ENCODE measurements around the gene HOXA9.

The HOXA9 gene

DNA sequence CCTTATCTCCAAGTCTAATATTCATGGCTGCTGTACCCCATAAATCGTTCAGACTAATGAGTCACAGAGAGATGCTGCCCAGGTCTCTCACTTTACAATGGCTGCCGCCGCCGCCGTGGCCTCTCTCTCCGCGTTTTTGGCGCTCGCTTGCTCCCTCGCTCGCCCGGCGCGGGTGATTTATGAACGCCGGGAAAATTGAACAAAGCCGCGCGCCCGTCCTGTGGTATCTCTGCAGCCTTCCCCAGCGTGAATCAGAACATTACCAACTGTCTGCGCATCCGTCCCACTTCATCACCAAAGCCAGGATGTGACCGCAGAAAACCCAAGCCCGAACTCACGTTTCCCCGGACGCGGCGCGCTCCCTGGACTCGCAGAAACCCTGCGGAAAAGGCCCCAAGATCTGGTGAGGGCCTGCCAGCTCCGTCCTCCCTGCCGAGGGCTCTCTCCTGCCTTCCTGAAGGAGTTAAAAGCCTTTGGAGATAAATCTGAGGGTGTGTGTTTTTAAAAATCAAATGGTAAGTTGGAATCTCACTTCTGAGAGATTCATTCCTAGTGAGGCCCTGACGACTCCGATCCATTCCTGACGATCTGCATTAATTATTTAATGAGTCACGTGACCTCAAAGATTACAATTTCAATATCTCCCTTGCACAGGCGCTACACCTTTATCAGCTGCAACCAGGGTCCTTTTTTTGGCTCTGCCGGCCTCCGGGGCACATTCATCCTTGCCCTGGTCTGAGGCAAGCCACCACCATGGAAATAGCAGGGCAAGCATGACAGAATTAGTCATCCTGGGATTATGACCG, 41.0 kb downstream of the HOXA9 start:
- DNase-seq: no peak

DNA sequence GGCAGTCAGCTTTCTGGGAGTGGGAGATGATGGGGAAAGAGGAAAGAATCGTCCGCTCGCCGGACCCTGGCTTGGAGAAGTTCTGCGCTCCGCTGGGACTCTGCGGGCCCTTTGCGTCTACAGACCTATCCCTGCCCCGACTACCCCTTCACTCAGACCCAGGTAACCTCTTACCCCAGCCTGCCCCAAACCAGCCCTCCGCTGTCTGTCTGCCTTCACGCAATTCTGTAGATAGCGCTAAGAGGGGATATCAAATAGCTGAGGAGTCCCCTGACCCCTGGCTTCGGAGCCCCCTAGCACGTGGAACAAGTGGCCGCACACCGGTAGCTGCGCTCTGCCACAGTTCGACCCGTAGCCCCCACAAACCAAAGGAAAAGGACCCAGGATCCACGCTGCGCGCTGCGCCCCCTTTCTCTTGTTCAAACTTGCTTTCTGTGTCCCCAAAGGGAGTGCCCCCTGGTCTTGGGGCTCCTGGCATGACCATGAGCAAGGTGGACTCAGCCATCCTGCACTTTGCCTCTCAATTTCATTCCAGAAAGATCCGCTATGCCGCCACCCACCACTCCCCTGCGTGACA, 41.8 kb downstream of the HOXA9 start:
- DNase-seq: no peak

DNA sequence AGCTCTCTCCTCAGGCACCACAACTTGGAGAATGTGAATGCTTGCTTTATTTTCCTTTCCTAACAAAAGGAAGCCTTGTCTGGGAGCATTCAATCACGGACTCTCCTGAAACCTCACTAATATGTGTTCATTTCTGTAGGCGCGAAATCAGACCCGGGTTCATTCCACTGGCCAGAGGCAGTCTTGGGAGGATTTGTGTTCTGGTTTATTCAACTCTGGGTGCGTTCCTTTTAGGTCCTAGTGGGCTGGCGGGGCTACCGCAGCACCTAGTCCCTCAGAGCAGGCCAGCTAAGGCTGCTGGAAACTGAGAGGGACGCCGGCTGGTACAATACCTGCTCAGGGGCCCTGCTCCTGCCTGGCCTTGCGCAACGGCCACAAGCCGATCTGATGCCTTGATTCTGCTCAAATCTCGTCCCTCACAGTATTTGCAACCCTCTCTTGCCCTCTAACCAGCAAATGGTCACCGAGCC, 42.3 kb downstream of the HOXA9 start:
- no peak for DNase-seq

DNA sequence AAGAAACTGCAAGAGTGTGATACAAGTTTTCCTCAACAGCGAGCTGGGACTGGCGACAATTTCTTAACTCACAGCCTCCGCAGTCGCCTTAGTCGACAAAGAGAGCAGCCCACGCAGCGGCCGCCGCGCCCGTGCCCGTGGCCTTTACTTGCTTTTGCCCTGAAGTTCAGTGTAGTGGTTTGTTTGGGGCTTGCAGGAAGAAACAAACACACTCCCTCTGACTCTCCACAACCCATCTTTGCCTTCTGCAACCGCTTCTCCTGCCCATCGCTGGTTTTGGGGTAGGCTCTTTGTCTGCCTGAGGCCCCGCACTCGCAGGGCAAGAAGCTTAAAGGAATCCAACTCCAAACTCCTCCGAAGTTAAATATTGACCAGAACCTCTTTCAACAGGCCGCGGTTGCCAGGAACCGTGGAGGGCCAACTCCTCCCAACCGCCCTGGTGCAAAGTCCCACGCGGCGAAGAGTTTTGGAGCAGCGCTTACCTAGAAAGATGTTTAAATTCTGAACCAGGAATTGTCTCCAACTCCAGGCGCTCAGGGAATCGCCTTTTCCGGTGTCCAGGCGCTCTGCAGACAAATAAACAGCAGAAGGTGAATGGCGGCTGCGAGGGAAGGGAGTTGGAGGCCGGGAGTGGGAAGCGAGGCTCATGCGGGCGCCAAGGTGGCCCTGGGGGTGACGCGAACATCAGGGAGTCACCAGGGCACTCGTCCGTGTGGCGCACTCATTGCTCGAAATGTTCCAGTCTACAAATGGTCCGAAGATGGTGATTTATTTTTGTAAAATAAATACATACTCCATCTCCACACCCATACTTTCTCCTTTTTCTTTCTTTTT, 43.0 kb downstream of the HOXA9 start:
- no peak for DNase-seq

DNA sequence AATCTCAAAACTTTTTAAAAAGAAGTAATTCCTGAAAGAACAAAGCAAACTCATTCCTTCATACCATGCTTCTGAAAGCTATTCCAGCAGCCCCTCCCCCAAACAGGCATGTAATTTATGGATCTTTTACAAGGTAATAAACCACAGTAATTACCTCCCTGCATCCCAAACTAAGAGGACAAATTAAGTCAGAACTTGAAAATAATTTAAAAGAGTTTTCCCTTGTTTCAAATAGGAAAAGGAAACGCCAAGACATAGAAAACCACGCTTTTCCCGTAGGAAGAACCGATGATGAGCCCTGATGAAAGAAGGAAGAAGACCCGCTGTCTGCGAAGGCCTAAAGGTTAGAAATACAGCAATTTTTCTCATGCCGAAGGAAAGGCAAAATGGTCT, 43.7 kb downstream of the HOXA9 start:
- no peak for DNase-seq

DNA sequence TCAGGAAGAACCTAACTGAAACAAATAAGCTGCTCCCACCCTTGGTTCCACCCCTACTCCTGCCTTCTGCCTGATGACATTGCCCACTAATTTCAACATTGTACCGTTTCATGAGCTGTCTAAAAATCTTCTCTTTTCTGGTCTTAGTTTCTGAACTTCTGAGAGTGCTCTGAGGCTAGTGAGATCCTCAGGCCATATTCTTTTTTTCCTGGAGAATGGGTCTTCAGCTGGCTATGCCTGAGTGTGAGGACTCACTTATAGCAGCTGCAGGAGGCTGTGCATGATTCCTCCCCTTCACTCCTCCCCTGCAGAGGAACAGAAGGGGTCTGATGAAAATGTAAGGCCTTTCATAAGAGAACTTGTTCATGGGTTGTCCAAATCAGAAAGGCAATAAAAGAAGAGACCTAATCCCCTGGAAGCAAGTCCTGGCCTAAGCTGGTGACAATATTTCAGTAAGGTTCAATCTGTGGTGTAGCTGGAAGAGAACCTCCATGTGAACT, 45.9 kb downstream of the HOXA9 start:
- DNase-seq: no peak

DNA sequence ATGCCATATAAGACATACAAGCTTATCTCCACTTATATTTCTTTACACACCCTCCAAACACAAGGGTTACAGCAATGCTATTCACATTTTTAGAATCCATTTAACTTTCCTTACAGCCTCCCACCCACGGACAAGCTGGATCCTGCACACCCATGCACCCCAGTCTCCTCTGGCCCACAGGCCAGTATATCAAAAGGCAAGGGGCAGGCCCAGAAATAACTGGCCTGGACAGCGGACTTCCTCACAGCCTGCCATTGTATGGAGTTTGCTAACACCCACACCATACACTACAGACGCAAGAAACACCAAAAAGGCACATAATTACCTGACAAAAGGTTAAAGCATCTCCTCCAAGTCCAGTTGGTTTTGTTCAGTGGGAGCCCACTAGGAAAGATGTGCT, 46.8 kb downstream of the HOXA9 start:
- DNase-seq: no peak

DNA sequence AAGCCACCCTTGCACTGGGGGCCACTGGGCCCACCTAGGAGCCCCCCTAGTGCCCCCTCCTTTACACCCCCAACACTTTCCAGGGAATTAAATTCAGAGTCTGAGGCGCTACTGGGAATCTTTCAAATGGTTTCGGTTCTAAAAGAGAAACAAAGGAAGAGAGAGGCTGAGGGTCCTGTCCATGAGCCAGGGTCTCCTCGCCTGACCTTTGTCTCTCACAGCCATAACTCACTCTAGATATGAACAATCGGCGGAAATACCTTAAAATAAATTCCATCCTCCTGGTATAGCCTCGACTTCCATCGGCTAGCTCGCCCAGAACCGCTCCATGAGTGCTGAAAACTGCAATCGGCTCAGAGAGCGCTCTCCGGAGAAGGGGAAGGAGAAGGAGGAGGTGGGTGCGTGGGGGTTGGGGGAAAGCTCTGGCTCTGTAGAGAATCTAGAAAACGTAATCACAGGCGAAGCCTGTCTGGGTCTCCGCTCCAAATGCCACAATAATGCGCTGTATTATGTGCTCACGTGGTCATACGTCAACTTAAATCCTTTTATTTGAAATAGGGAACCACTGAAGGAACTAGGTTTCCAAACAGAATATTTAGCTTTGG, 47.3 kb downstream of the HOXA9 start:
- no peak for DNase-seq

DNA sequence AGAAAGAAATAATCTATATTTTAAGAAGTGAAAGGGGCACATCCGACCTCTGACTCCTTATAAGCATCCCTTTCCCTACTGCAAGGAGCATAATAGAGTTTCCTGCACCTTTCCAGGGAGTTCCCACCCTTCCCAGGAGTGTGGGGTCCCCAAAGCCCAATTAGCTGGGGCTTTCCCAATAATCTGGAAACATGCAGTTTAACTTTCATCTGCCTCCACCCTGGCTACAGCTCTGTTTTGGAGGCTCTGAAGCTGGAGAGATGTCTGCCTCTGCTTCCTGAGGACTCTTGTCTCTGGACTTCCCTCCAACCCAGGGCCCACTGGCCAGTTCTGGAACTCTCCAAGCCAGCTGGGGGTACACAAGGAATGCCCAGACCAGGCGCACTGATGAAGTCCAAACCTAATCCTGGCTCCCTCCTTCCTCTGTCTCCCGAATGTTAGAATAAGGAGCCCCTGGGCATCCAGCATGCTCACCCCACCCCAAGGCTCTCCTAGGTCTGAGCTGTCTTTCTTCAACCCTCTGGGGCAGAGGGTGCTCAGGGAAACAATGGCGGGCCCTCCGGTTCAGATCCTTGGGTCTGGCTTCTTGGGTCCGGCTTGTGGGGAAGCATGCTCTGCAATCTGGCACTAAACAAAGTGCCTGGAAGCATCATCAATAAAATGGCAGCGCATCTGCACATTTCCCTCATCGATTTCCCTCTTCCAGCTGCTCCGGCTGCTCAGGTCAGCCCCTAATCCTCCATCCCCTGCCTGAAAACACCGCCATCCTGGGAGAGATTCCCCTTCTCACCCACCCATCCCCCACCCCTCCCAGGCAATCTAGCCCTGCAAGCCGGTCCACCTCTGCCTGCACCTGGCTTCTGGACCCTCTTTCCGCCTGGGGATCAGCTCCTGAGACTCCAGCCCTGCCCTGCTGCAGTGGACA, 48.1 kb downstream of the HOXA9 start:
- DNase-seq: no peak

DNA sequence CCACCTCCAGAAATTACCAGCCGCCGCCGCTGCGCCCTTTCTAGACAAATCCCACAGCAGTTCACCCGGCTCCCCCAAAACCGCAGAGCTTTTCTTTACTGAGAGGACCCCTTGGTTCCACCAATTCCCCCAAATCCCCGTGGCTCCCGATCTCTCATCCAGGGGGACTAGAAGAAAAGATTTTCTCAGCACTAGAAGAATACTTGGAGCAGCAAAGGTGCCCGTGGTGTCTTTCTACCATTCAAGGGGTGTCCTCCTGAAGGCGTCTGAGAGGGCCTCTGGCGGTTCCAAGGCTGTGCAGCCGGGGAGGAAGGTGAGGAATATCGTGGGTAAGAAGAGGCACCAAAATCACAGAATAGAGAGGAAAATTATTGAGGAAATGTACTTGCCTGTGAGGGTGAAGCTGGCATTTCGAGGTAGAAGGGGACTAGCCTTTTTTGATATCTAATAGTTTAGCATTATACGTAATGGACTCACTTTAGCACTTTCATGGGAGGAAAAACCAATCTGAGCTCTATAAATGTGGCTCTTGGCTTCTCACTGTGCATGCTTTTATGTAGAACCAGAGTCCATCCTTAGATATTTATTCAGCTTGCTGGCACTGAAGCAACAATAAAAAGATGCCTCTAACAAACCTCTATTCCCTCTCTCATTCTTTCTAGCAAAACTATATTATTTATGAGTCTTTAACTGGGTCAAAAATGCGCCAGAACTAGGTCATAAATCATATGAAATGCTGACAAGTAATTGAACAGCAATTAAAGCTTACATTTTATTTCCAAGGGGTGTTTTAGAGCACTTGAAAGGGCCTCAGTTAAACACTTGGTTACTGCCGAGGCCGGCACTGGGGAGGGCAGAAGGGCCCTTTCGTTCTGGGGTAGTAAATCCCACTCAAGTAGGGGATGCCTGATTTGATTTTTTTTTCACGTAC, 49.0 kb downstream of the HOXA9 start:
- peak; percentile 31 for DNase-seq

DNA sequence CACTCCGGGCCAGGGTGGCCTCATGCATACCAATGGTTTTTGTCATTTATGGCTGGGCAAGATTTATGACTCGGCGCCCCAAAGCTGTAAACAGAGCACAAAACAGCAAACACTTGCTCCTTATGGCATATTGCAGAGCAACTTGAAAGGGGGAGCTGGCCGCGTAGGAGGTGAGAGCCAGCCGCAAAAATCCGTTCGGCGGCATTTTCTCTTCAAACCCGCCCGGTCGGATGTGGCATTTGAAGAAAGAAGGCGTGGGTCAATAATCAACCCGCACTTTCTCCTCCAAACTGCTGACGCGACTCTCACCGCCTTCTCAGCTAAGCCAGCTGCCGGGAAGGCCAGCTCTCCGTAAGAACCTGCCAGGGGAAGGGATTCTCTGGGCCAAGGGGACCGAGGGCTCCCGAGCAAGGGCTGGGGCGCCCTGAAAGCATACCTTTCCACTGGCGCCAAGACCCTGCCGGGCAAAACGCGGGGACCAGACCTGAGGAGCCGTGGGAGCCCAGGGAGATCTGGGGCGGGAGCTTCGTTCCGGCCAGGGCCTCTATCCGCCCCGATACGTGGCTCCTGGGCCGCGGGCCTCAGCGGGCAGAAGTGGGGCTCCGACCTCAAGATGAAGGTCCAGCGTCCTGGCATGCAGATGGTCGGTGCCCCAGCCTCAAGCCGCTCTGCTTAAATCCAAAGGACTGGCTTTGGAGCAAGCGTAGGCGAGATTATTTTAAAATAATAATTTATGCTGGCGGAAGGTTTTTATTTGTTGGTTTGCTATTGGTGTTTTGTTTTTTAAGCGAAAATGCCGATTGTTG, 49.9 kb downstream of the HOXA9 start:
- DNase-seq: no peak

DNA sequence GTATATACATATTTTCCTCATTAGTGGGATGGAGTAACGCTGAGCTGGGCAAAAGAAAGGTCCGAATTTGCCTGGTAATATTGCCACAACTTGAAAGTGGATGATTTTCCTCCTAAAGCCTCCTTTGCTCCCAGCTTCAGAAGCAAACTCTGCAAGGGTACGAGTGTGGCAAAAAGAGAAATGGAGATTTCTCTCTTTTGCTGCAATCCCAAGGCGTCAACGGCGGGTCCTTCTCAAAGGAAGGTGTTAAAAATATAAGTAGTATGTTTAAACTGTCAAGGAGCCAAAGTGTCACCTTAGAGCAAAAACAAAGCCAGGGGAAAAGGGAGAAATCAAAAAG, 50.5 kb downstream of the HOXA9 start:
- DNase-seq: no peak

DNA sequence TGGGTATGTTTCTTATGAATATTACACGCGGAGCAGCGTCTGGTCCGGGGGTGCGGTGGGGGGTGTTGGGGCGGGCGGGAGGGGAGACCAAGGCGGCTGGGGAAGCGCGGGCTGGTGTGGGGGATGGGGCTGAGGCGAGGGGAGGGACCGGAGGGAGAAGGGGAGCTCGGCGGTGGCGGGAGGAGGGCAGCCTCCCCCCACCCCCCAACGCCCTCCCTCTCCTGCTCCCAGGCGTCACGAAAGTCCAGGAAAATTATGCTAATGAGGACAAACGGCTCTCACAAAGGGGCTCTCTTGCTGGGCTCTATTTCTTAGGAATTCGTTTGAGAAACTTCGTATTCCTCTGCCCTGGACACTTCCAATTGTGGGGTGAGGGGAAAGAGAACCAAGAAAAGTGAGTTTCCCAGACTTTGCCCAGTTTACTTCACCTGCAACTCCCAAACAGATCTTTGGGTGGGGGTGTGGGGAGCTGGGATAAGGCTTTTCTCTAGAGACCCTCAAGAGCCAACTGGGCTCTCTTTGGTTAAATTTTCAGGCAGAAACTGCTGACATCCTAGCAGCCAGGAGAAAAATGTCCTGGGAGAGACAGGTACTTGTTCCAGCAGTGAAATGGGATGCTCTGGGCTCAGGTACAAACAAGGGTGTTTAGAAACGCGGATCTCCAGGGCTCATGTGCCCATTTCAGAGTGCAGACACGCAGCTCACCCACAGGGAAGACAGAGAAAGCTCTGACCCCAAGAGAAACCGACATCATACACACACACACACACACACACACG, 51.2 kb downstream of the HOXA9 start:
- no peak for DNase-seq

DNA sequence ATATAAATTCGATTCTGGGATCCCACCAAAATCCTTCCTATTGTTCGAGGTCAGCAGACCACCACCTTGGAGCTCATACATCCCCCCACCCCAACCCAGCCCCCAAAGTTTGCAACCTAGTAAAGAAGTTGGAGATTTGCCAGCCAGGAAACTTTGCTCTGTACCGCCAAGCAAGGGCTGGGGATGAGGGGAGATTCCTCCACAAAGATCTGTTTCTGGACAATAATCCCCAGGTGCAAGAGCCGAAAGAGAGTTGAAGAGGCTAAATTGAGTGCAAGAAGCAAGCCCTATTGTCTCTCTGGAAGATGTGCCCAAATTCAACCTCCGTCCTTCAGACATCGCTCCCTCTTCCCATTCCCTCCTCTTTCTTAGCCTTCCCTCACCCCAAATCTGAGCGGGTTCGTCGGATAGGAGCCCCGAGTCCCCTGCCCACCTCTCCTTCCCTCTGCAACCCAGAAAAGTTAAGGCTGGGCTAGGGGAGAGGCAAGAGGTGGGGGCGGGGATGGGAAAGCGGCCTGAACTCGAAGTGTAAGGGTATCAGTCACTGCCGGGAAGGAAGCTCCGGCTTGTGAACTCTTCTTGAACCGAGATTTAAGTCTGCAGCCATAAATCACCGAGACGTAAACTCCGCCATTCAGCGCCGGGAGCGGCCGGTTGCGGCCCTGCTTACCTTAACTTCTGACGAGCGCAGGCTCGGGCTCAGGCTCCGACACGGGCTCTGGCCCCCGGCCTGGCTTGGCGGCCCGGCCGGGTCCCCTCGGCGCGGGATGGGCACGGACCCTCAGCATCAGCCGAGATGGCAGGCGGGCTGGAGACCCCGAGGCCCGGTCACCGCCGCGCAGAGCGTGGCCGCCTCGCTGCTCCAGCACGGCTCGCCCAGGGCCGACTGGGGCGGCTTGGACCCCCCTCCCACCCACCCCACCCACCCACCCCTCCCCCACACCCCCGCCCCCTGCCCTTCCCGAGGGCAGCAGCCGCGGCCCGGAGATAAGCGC, 52.1 kb downstream of the HOXA9 start:
- DNase-seq: no peak

Measured in NCI-H1092 treated with DMSO at 0.1 percent for 48 hours (cell line).